ENCODE data around the gene STAB1. TPM values are rescaled to one million over a fixed set of nuclear protein-coding genes. Genes with fewer than 3 reads are reported as not detected.

The STAB1 gene
- polyA plus RNA-seq, 1 donor (not counting 4 experiments of a cell fraction or from before 2014, with no cell fraction given) = not detected

DNA sequence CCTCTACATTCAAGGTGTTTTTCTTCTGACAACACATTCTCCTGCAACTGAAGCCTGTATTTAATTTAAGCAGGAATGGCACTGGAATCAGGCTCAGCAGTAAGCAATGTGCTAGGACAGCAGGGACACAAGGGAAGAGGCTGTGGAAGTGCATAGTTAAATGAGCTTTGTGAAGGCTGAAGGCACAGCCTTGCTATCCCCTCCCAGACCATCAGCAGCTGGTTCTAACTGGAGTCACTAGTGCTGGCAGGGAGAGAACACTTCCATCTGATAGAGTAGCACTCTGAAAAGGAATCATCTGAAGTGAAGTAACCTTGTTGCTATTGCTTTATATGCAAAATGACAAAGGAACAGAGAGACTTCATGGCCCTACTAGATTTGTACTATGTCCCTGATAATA is 56.0 kb downstream of the STAB1 start:
- peaks cover 10 to 29% of the 10 kb centered on the region in 2 experiments for H3K36me3 ChIP-seq (ENCODE audit: control insufficient read depth in 2 of 2, extremely low read depth in 1 of 2, insufficient read depth in 2 of 2, low read length in 2 of 2)
- no peak overlapping the region for H3K27ac ChIP-seq (ENCODE audit: control insufficient read depth, insufficient read depth, low read length)
- FAIRE-seq = no peak
- H3K79me2 ChIP-seq (ENCODE audit: control insufficient read depth, insufficient read depth, low read length) = no peaks in the 10 kb centered on the region
- no peaks in the 10 kb centered on the region for H3K9me3 ChIP-seq (ENCODE audit: control insufficient read depth, low read depth, low read length)
- dilution Hi-C loops (cut with MboI; ENCODE audit: extremely low pct_ligation_motif_present, low sequenced_read_pairs) = no loop called here
- no peak for DNase-seq (ENCODE audit: low read depth, low spot score)
- no peak overlapping the region for H3K4me3 ChIP-seq (ENCODE audit: control insufficient read depth in 2 of 3, extremely low read depth in 1 of 3, insufficient read depth in 2 of 3, low read depth in 1 of 3, low read length in 3 of 3)
- H3K4me1 ChIP-seq (ENCODE audit: control insufficient read depth, extremely low read depth, insufficient read depth, low read length) = no peaks in the 10 kb centered on the region
- H3K9me1 ChIP-seq (ENCODE audit: control insufficient read depth, extremely low read depth, insufficient read depth, low read length) = no peaks in the 10 kb centered on the region
- H3K9ac ChIP-seq (ENCODE audit: control insufficient read depth, extremely low read depth, insufficient read depth, low read length) = no peak overlapping the region
- H4K20me1 ChIP-seq (ENCODE audit: control insufficient read depth, extremely low read depth, insufficient read depth, low read length) = no peaks in the 10 kb centered on the region
- no peak overlapping the region for H3K4me2 ChIP-seq (ENCODE audit: control insufficient read depth, extremely low read depth, insufficient read depth, low read depth, low read length)
- H2AFZ ChIP-seq (ENCODE audit: control insufficient read depth, low read length) = no peak overlapping the region
- no peak for TF ChIP-seq EZH2 (IDR thresholded peaks at IDR 0.05; ENCODE audit: low read length)
- TF ChIP-seq CTCF (optimal IDR thresholded peaks at IDR 0.05 in 1 of 3, IDR thresholded peaks at IDR 0.05 in 1 of 3, conservative IDR thresholded peaks at IDR 0.05 in 1 of 3; ENCODE audit: extremely low read depth in 1 of 3, insufficient read depth in 2 of 3, low read length in 3 of 3) = no peak
- H3K27me3 ChIP-seq (ENCODE audit: control insufficient read depth, extremely low read depth, insufficient read depth, low read length) = no peaks in the 10 kb centered on the region

- DNase-seq (ENCODE audit: low read depth, low spot score) = no peak
Observed at GRCh38 chr3:52552089-52552488, 57.0 kb downstream of the STAB1 start.

More at GRCh38 chr3:52552089-52552488, 57.0 kb downstream of the STAB1 start:
- Histone ChIP-seq H3K4me2 (ENCODE audit: control insufficient read depth, extremely low read depth, insufficient read depth, low read depth, low read length) (no peak overlapping the region), H3K27ac (ENCODE audit: control insufficient read depth, insufficient read depth, low read length) (no peak overlapping the region), H3K9me3 (ENCODE audit: control insufficient read depth, low read depth, low read length) (no peaks in the 10 kb centered on the region), H4K20me1 (ENCODE audit: control insufficient read depth, extremely low read depth, insufficient read depth, low read length) (no peaks in the 10 kb centered on the region), H3K9me1 (ENCODE audit: control insufficient read depth, extremely low read depth, insufficient read depth, low read length) (no peaks in the 10 kb centered on the region), H3K9ac (ENCODE audit: control insufficient read depth, extremely low read depth, insufficient read depth, low read length) (no peak overlapping the region), H3K79me2 (ENCODE audit: control insufficient read depth, insufficient read depth, low read length) (no peaks in the 10 kb centered on the region), H3K4me1 (ENCODE audit: control insufficient read depth, extremely low read depth, insufficient read depth, low read length) (no peaks in the 10 kb centered on the region), H3K27me3 (ENCODE audit: control insufficient read depth, extremely low read depth, insufficient read depth, low read length) (no peaks in the 10 kb centered on the region), H3K4me3 (ENCODE audit: control insufficient read depth in 2 of 3, extremely low read depth in 1 of 3, insufficient read depth in 2 of 3, low read depth in 1 of 3, low read length in 3 of 3) (no peak overlapping the region), H3K36me3 (ENCODE audit: control insufficient read depth in 2 of 2, extremely low read depth in 1 of 2, insufficient read depth in 2 of 2, low read length in 2 of 2) (peaks cover 10 to 26% of the 10 kb centered on the region in 2 experiments), H2AFZ (ENCODE audit: control insufficient read depth, low read length) (no peak overlapping the region)
- no peak for TF ChIP-seq CTCF (optimal IDR thresholded peaks at IDR 0.05 in 1 of 3, IDR thresholded peaks at IDR 0.05 in 1 of 3, conservative IDR thresholded peaks at IDR 0.05 in 1 of 3; ENCODE audit: extremely low read depth in 1 of 3, insufficient read depth in 2 of 3, low read length in 3 of 3)
- no peak for TF ChIP-seq EZH2 (IDR thresholded peaks at IDR 0.05; ENCODE audit: low read length)
- dilution Hi-C loops (cut with MboI; ENCODE audit: extremely low pct_ligation_motif_present, low sequenced_read_pairs) = no loop called here
- FAIRE-seq = no peak
